HEK293 (cell line): ENCODE results near the gene CCDC9.

Experiments
- BCL11A ChIP-seq: fragments of 450-650 bp; formaldehyde crosslinking; IDR thresholded peaks from 2 replicates; pipeline ENCODE4 v1.5.1; 2016; ENCODE audit warnings: low read depth, missing biosample characterization, missing genetic modification characterization
- INSM2 ChIP-seq: fragments of 450-650 bp; formaldehyde crosslinking; IDR thresholded peaks from 2 replicates; pipeline ENCODE4 v1.5.1; 2016; ENCODE audit warnings: missing biosample characterization, missing genetic modification characterization
- KLF9 ChIP-seq: fragments of 450-650 bp; formaldehyde crosslinking; IDR thresholded peaks from 2 replicates; pipeline ENCODE4 v1.5.1; 2016; ENCODE audit warnings: missing biosample characterization, missing genetic modification characterization, low read depth
- OSR2 ChIP-seq: fragments of 450-650 bp; formaldehyde crosslinking; IDR thresholded peaks from 2 replicates; pipeline ENCODE4 v1.5.1; 2016; ENCODE audit warnings: missing biosample characterization, missing genetic modification characterization
- PRDM10 ChIP-seq: fragments of 450-650 bp; formaldehyde crosslinking; IDR thresholded peaks from 2 replicates; pipeline ENCODE4 v1.5.1; 2016; ENCODE audit warnings: missing biosample characterization, missing genetic modification characterization
- RBAK ChIP-seq: fragments of 450-650 bp; formaldehyde crosslinking; IDR thresholded peaks from 2 replicates; pipeline ENCODE4 v1.5.1; 2016; ENCODE audit warnings: missing biosample characterization, missing genetic modification characterization
- ZBTB48 ChIP-seq: fragments of 450-650 bp; formaldehyde crosslinking; IDR thresholded peaks from 2 replicates; pipeline ENCODE4 v1.5.1; 2016; ENCODE audit warnings: missing biosample characterization, missing genetic modification characterization
- ZNF211 ChIP-seq: fragments of 450-650 bp; formaldehyde crosslinking; IDR thresholded peaks from 2 replicates; pipeline ENCODE4 v1.5.1; 2016; ENCODE audit warnings: low read depth, missing biosample characterization, missing genetic modification characterization
- ZNF24 ChIP-seq: fragments of 450-650 bp; formaldehyde crosslinking; IDR thresholded peaks from 2 replicates; pipeline ENCODE4 v1.5.1; 2016; ENCODE audit warnings: missing biosample characterization, missing genetic modification characterization
- ZNF416 ChIP-seq: fragments of 450-650 bp; formaldehyde crosslinking; IDR thresholded peaks from 2 replicates; pipeline ENCODE4 v1.5.1; 2016; ENCODE audit warnings: missing biosample characterization, missing genetic modification characterization
- ZNF555 ChIP-seq: fragments of 450-650 bp; formaldehyde crosslinking; conservative IDR thresholded peaks from 2 replicates; pipeline ENCODE4 v1.5.1; 2017; ENCODE audit warnings: missing biosample characterization, mild to moderate bottlenecking, missing genetic modification characterization, inconsistent platforms
- ZNF624 ChIP-seq: fragments of 450-650 bp; formaldehyde crosslinking; IDR thresholded peaks from 2 replicates; pipeline ENCODE4 v1.5.1; 2017; ENCODE audit warnings: missing biosample characterization, missing genetic modification characterization
- ZNF654 ChIP-seq: fragments of 450-650 bp; formaldehyde crosslinking; IDR thresholded peaks from 2 replicates; pipeline ENCODE4 v1.5.1; 2016; ENCODE audit warnings: low read depth, missing biosample characterization, missing genetic modification characterization
- ZNF747 ChIP-seq: fragments of 450-650 bp; formaldehyde crosslinking; IDR thresholded peaks from 2 replicates; pipeline ENCODE4 v1.5.1; 2016; ENCODE audit warnings: missing biosample characterization, missing genetic modification characterization
- ZNF768 ChIP-seq: fragments of 450-650 bp; formaldehyde crosslinking; IDR thresholded peaks from 2 replicates; pipeline ENCODE4 v1.5.1; 2018; ENCODE audit warnings: missing biosample characterization, mild to moderate bottlenecking, missing genetic modification characterization
- ZNF792 ChIP-seq: fragments of 450-650 bp; formaldehyde crosslinking; IDR thresholded peaks from 2 replicates; pipeline ENCODE4 v1.5.1; 2016; ENCODE audit warnings: missing biosample characterization, missing genetic modification characterization
- ZNF837 ChIP-seq: fragments of 450-650 bp; formaldehyde crosslinking; IDR thresholded peaks from 2 replicates; pipeline ENCODE4 v1.5.1; 2016; ENCODE audit warnings: missing biosample characterization, missing genetic modification characterization
- TF ChIP-seq, protein P1 (sequence below): fragments of 450-650 bp; formaldehyde crosslinking; IDR thresholded peaks from 2 replicates; pipeline ENCODE4 v1.5.1; 2016; ENCODE audit warnings: missing biosample characterization, missing genetic modification characterization, borderline replicate concordance
- TF ChIP-seq, protein P2 (sequence below): fragments of 450-650 bp; formaldehyde crosslinking; IDR thresholded peaks from 2 replicates; pipeline ENCODE4 v1.5.1; 2016; ENCODE audit warnings: missing biosample characterization, missing genetic modification characterization
- TF ChIP-seq, protein P3 (sequence below): fragments of 450-650 bp; formaldehyde crosslinking; IDR thresholded peaks from 2 replicates; pipeline ENCODE4 v1.5.1; 2016; ENCODE audit warnings: missing biosample characterization, missing genetic modification characterization, low read depth
- TF ChIP-seq, protein P4 (sequence below): fragments of 450-650 bp; formaldehyde crosslinking; IDR thresholded peaks from 2 replicates; pipeline ENCODE4 v1.5.1; 2016; ENCODE audit warnings: missing biosample characterization, missing genetic modification characterization
- TF ChIP-seq, protein P5 (sequence below): fragments of 450-650 bp; formaldehyde crosslinking; IDR thresholded peaks from 2 replicates; pipeline ENCODE4 v1.5.1; 2017; ENCODE audit warnings: missing biosample characterization, missing genetic modification characterization

Gene CCDC9

DNA sequence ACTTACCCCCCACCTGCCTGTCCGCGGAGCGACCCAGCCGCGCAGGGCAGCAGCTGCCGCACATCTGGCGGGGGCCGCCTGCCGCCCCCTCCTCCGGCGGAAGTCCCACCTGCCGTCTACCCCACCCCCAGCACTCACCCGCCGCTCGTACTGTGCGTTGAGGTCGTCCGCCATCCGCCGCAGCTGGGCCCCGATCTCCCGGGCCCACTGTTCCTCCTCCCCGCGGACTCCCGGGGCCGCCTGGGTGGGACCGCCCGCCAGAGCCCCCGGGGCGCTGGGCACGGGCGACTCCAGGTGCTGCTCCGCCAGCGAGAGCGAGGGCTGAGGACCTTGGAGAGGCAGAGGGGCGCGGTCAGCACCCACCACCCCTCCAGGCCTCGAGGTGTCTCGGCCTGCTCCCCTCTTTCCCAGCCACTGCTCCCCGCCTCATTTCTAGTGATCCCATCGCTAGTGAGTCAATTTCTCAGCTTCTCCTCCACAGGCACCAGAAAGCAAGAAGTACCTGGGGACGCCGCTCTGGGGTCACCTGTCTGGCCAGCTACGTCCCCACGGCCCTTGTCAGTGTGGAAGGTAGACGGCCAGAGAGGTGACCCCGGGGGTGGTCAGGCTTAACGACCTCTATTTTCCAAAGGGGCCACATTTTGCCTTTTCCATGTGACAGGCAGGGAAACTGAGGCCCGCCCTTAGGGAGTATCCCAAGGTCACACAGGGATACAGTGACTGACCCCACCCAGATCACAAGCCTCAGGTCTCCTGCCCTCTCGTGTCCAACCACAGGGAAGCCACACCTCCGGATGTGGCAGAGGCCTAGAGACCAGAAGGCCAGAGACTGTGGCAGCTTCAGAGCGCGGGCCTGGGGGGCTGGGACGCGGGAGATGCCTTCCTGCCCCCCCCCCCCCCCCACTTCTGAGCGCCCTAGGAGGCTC, 29.6 kb upstream of the CCDC9 start (continued):
- TF ChIP-seq, protein P1, sequence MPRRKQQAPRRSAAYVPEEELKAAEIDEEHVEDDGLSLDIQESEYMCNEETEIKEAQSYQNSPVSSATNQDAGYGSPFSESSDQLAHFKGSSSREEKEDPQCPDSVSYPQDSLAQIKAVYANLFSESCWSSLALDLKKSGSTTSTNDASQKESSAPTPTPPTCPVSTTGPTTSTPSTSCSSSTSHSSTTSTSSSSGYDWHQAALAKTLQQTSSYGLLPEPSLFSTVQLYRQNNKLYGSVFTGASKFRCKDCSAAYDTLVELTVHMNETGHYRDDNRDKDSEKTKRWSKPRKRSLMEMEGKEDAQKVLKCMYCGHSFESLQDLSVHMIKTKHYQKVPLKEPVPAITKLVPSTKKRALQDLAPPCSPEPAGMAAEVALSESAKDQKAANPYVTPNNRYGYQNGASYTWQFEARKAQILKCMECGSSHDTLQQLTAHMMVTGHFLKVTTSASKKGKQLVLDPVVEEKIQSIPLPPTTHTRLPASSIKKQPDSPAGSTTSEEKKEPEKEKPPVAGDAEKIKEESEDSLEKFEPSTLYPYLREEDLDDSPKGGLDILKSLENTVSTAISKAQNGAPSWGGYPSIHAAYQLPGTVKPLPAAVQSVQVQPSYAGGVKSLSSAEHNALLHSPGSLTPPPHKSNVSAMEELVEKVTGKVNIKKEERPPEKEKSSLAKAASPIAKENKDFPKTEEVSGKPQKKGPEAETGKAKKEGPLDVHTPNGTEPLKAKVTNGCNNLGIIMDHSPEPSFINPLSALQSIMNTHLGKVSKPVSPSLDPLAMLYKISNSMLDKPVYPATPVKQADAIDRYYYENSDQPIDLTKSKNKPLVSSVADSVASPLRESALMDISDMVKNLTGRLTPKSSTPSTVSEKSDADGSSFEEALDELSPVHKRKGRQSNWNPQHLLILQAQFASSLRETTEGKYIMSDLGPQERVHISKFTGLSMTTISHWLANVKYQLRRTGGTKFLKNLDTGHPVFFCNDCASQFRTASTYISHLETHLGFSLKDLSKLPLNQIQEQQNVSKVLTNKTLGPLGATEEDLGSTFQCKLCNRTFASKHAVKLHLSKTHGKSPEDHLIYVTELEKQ = no peak
- TF ChIP-seq, protein P2, sequence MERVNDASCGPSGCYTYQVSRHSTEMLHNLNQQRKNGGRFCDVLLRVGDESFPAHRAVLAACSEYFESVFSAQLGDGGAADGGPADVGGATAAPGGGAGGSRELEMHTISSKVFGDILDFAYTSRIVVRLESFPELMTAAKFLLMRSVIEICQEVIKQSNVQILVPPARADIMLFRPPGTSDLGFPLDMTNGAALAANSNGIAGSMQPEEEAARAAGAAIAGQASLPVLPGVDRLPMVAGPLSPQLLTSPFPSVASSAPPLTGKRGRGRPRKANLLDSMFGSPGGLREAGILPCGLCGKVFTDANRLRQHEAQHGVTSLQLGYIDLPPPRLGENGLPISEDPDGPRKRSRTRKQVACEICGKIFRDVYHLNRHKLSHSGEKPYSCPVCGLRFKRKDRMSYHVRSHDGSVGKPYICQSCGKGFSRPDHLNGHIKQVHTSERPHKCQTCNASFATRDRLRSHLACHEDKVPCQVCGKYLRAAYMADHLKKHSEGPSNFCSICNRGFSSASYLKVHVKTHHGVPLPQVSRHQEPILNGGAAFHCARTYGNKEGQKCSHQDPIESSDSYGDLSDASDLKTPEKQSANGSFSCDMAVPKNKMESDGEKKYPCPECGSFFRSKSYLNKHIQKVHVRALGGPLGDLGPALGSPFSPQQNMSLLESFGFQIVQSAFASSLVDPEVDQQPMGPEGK (tag by site-specific recombination) = peak; percentile 95
- TF ChIP-seq BCL11A (tag by site-specific recombination) (peak; percentile 47; the same call in 1 of the 2 replicates), ZBTB48 (0 out of 2 replicates have a peak, but pooled peaks have one; percentile 20), INSM2 (tag by site-specific recombination) (no peak), ZNF837 (no peak; the same call in 1 of the 2 replicates), OSR2 (tag by site-specific recombination) (no peak), ZNF654 (no peak), ZNF211 (tag by site-specific recombination) (no peak), KLF9 (peak; percentile 49; the same call in 1 of the 2 replicates), ZNF624 (tag by site-specific recombination) (no peak), ZNF792 (0 out of 2 replicates have a peak, but pooled peaks have one; percentile 35), ZNF555 (tag by site-specific recombination) (no peak), ZNF747 (tag by site-specific recombination) (0 out of 2 replicates have a peak, but pooled peaks have one; percentile 27), PRDM10 (tag by site-specific recombination) (peak; percentile 85), RBAK (tag by site-specific recombination) (no peak), ZNF24 (tag by site-specific recombination) (peak; percentile 43; the same call in 1 of the 2 replicates), ZNF416 (tag by site-specific recombination) (0 out of 2 replicates have a peak, but pooled peaks have one; percentile 23), ZNF768 (tag by site-specific recombination) (peak; percentile 43; the same call in 1 of the 2 replicates)
- TF ChIP-seq, protein P3, sequence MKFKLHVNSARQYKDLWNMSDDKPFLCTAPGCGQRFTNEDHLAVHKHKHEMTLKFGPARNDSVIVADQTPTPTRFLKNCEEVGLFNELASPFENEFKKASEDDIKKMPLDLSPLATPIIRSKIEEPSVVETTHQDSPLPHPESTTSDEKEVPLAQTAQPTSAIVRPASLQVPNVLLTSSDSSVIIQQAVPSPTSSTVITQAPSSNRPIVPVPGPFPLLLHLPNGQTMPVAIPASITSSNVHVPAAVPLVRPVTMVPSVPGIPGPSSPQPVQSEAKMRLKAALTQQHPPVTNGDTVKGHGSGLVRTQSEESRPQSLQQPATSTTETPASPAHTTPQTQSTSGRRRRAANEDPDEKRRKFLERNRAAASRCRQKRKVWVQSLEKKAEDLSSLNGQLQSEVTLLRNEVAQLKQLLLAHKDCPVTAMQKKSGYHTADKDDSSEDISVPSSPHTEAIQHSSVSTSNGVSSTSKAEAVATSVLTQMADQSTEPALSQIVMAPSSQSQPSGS (tag by site-specific recombination) = no peak
- TF ChIP-seq, protein P4, sequence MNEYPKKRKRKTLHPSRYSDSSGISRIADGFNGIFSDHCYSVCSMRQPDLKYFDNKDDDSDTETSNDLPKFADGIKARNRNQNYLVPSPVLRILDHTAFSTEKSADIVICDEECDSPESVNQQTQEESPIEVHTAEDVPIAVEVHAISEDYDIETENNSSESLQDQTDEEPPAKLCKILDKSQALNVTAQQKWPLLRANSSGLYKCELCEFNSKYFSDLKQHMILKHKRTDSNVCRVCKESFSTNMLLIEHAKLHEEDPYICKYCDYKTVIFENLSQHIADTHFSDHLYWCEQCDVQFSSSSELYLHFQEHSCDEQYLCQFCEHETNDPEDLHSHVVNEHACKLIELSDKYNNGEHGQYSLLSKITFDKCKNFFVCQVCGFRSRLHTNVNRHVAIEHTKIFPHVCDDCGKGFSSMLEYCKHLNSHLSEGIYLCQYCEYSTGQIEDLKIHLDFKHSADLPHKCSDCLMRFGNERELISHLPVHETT (tag by site-specific recombination) = 0 out of 2 replicates have a peak, but pooled peaks have one; percentile 24
- TF ChIP-seq, protein P5, sequence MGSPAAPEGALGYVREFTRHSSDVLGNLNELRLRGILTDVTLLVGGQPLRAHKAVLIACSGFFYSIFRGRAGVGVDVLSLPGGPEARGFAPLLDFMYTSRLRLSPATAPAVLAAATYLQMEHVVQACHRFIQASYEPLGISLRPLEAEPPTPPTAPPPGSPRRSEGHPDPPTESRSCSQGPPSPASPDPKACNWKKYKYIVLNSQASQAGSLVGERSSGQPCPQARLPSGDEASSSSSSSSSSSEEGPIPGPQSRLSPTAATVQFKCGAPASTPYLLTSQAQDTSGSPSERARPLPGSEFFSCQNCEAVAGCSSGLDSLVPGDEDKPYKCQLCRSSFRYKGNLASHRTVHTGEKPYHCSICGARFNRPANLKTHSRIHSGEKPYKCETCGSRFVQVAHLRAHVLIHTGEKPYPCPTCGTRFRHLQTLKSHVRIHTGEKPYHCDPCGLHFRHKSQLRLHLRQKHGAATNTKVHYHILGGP (tag by site-specific recombination) = no peak
